Neuronal stem cell (in vitro differentiated cells): ENCODE results near the gene TM9SF4.
A peak's percentile ranks its signal among the peaks of the same experiment; 100 is the strongest.

Experiments used
- DNase-seq: peaks from one replicate; pipeline ENCODE4 v3.0.0-alpha.2; 2013; ENCODE audit warnings: low spot score
- H2AFZ ChIP-seq: one replicate; pipeline ENCODE4 v1.6.1; 2013; ENCODE audit warnings: mild to moderate bottlenecking, low read length, inconsistent platforms
- H2AK5ac ChIP-seq: 2 replicates; pipeline ENCODE4 v1.6.1; 2013; ENCODE audit warnings: low read depth, mild to moderate bottlenecking, inconsistent platforms, low read length, moderate library complexity, mixed read lengths
- H2BK120ac ChIP-seq: 2 replicates; pipeline ENCODE4 v1.6.1; 2013; ENCODE audit warnings: low read depth, mild to moderate bottlenecking, inconsistent platforms, low read length, moderate library complexity, mixed read lengths
- H2BK12ac ChIP-seq: one replicate; pipeline ENCODE4 v1.6.1; 2013; ENCODE audit warnings: low read length, inconsistent platforms
- H2BK15ac ChIP-seq: 2 replicates; pipeline ENCODE4 v1.6.1; 2013; ENCODE audit warnings: mild to moderate bottlenecking, low read length, inconsistent platforms, mixed read lengths
- H2BK5ac ChIP-seq: one replicate; pipeline ENCODE4 v1.6.1; 2013; ENCODE audit warnings: inconsistent platforms, mild to moderate bottlenecking, low read length, moderate library complexity
- H3K14ac ChIP-seq: one replicate; pipeline ENCODE4 v1.6.1; 2013; ENCODE audit warnings: low read length, inconsistent platforms
- H3K18ac ChIP-seq: 2 replicates; pipeline ENCODE4 v1.6.1; 2013; ENCODE audit warnings: low read length, inconsistent platforms
- H3K23ac ChIP-seq: 2 replicates; pipeline ENCODE4 v1.6.1; 2013; ENCODE audit warnings: low read depth, mild to moderate bottlenecking, mixed read lengths, low read length, inconsistent platforms; ENCODE audit not compliant: poor library complexity
- H3K27ac ChIP-seq: replicated peaks from 3 replicates; pipeline ENCODE4 v1.5.1; 2013; ENCODE audit warnings: low read length, inconsistent platforms
- H3K27me3 ChIP-seq, 3 experiments: 2 replicates each; pipeline ENCODE4 v1.6.1; 2013; ENCODE audit warnings: low read length in 3 of 3, mild to moderate bottlenecking in 2 of 3, inconsistent platforms in 1 of 3, low read depth in 1 of 3, mixed read lengths in 1 of 3, moderate library complexity in 1 of 3; ENCODE audit not compliant: control insufficient read depth in 3 of 3, insufficient read depth in 3 of 3
- H3K36me3 ChIP-seq, 2 donors: replicated peaks in 1 of 2; 2 replicates each; pipeline ENCODE4 v1.6.1; 2013; ENCODE audit warnings: low read length in 2 of 2; ENCODE audit not compliant: control insufficient read depth in 2 of 2, insufficient read depth in 2 of 2
- H3K4ac ChIP-seq: 2 replicates; pipeline ENCODE4 v1.6.1; 2013; ENCODE audit warnings: inconsistent platforms, mild to moderate bottlenecking, low read length, moderate library complexity
- H3K4me1 ChIP-seq, 2 donors: 1 replicate in 1 of 2; 2 replicates in 1 of 2; pipeline ENCODE4 v1.6.1; 2013; ENCODE audit warnings: low read length in 2 of 2, low read depth in 1 of 2; ENCODE audit not compliant: control insufficient read depth in 2 of 2, insufficient read depth in 1 of 2
- H3K4me2 ChIP-seq: one replicate; pipeline ENCODE4 v1.6.1; 2013; ENCODE audit warnings: mild to moderate bottlenecking, low read length, inconsistent platforms; ENCODE audit not compliant: insufficient read depth, poor library complexity, severe bottlenecking
- H3K4me3 ChIP-seq, 2 donors: 2 replicates each; pipeline ENCODE4 v1.5.1; 2013; ENCODE audit warnings: low read length in 2 of 2, mild to moderate bottlenecking in 2 of 2, inconsistent platforms in 1 of 2, moderate library complexity in 1 of 2
- H3K79me1 ChIP-seq: one replicate; pipeline ENCODE4 v1.6.1; 2013; ENCODE audit warnings: low read depth, mild to moderate bottlenecking, inconsistent platforms, low read length, moderate library complexity
- H3K9ac ChIP-seq: one replicate; pipeline ENCODE4 v1.6.1; 2013; ENCODE audit warnings: mild to moderate bottlenecking, low read depth, low read length, inconsistent platforms; ENCODE audit not compliant: poor library complexity
- H3K9me3 ChIP-seq, 2 donors: replicated peaks in 1 of 2; 2 replicates each; pipeline versions ENCODE3 to v1.6.1; 2013; ENCODE audit warnings: low read length in 2 of 2, mild to moderate bottlenecking in 2 of 2, inconsistent platforms in 1 of 2, low read depth in 1 of 2, mixed read lengths in 1 of 2, moderate library complexity in 1 of 2; ENCODE audit not compliant: control insufficient read depth in 2 of 2, insufficient read depth in 1 of 2
- H4K8ac ChIP-seq: one replicate; pipeline ENCODE4 v1.6.1; 2013; ENCODE audit warnings: low read depth, mild to moderate bottlenecking, inconsistent platforms, low read length, moderate library complexity
- H4K91ac ChIP-seq: one replicate; pipeline ENCODE4 v1.6.1; 2013; ENCODE audit warnings: low read length, low read depth, mild to moderate bottlenecking, inconsistent platforms; ENCODE audit not compliant: poor library complexity
- WGBS, 2 donors: extraction: QIAGEN DNeasy Blood & Tissue Kit; methylation state at CpG; one replicate each; pipeline ENCODE4 v1.1.7; 2013; ENCODE audit warnings: missing lambda C conversion rate in 2 of 2, mixed read lengths in 1 of 2; ENCODE audit not compliant: insufficient read length in 2 of 2, insufficient replicate concordance in 1 of 2; ENCODE audit errors: extremely low coverage in 2 of 2; 5-methylcytosine and 5-hydroxymethylcytosine counted together

Gene TM9SF4

DNA sequence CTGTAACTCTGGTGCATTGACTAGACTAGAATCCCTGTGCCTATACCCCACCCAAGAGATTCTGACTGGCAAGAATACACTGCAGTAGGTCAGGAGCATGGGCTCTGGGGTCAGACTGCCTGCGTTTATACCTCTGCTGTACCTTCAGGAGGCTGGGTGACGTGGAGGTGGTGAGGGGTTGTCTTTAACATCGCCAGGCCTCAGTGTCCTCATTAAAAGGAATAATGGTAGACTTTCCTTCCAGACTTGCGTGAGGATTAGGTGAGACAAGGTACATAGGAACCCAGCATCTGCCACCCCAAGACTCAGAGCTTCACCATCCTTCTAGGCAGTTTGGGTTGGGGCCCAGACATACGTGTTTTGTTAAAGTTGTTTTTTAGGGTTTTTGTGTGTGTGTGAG is 44.3 kb downstream of the TM9SF4 start:
- H3K27ac ChIP-seq = no peak overlapping the region
- no peak overlapping the region for H2BK15ac ChIP-seq
- no peak overlapping the region for H3K23ac ChIP-seq
- peaks cover 0 to 5% of the 10 kb centered on the region in 2 donors for H3K4me1 ChIP-seq
- no peak overlapping the region for H3K18ac ChIP-seq
- peaks cover 42 to 88% of the 10 kb centered on the region in 2 donors for H3K36me3 ChIP-seq
- H3K14ac ChIP-seq = no peak overlapping the region
- no peak overlapping the region for H2BK5ac ChIP-seq
- no peak overlapping the region for H2AK5ac ChIP-seq
- H3K4ac ChIP-seq = no peak overlapping the region
- H2BK120ac ChIP-seq = no peak overlapping the region
- no CpG with 5 or more reads among the region's 5 CpGs for WGBS, 2 donors
- H2BK12ac ChIP-seq = no peak overlapping the region
- H3K4me3 ChIP-seq = no peak overlapping the region
- H3K27me3 ChIP-seq = no peaks in the 10 kb centered on the region
- H4K91ac ChIP-seq = no peak overlapping the region
- H4K8ac ChIP-seq = no peak overlapping the region
- H3K9me3 ChIP-seq = peaks cover 0 to 2% of the 10 kb centered on the region in 2 donors
- H3K4me2 ChIP-seq = no peak overlapping the region
- H3K79me1 ChIP-seq = peaks cover 5% of the 10 kb centered on the region
- DNase-seq = no peak
- H3K9ac ChIP-seq = no peak overlapping the region
- H2AFZ ChIP-seq = no peak overlapping the region

DNA sequence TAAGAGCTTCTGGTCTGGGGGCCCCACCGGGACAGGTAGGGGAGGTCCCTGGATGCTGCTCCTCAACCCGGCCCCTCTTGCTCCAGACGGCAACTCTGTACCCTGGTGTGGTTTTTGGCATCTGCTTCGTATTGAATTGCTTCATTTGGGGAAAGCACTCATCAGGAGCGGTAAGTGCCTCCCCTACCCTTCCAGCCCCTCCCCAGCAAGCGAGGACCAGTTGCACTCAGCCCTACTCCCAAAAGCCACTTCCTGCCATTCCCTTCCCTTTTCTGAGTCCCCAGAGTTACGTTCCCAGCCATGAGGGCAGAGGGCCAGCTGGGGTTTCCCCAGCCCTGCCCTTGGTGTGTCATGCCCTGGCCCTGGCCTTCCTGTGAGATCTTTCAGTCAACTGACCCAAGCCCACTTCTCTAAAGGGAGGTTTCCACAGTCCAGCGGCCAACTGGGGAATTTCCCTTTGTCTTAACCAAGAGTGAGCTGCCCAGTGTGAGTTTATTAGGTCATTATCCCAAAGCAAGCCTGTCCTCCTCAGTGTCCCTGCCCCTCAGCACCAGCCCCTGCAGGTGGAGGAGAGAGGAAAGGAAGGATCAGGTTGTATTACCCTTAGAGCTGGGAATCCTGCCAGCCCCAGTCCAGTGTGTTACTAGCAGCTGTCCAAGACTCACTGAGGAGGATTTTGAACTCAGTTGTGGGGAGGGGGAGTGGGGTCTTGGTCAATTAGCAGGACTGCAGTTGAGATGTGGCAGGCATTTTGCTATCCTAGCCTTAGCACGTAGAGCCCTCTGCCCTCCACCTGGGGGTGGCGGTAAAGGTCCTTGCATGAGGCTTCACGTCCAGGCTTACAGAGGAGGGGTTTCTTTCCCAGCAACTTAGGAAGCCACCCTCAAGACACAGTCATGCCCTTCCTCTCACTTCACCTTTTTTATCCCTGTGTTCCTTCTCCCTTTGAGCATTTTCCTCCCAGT is 45.8 kb downstream of the TM9SF4 start:
- Histone ChIP-seq H3K4me1 (peaks cover 0 to 5% of the 10 kb centered on the region in 2 donors), H2AFZ (no peak overlapping the region), H3K36me3 (peaks cover 49 to 88% of the 10 kb centered on the region in 2 donors), H3K9me3 (no peaks in the 10 kb centered on the region), H3K14ac (peak overlapping the region; percentile 77), H2AK5ac (no peak overlapping the region), H3K18ac (peak overlapping the region; percentile 7), H3K27ac (peak overlapping the region; percentile 15), H3K4me3 (no peak overlapping the region), H3K27me3 (no peaks in the 10 kb centered on the region), H2BK5ac (no peak overlapping the region), H2BK15ac (no peak overlapping the region), H3K4me2 (no peak overlapping the region), H3K79me1 (peaks cover 4% of the 10 kb centered on the region), H3K9ac (no peak overlapping the region), H2BK120ac (no peak overlapping the region), H4K91ac (no peak overlapping the region), H3K4ac (no peak overlapping the region), H3K23ac (no peak overlapping the region), H2BK12ac (no peak overlapping the region), H4K8ac (peak overlapping the region; percentile 52)
- WGBS, 2 donors = no CpG with 5 or more reads among the region's 11 CpGs
- DNase-seq = peak; percentile 48

DNA sequence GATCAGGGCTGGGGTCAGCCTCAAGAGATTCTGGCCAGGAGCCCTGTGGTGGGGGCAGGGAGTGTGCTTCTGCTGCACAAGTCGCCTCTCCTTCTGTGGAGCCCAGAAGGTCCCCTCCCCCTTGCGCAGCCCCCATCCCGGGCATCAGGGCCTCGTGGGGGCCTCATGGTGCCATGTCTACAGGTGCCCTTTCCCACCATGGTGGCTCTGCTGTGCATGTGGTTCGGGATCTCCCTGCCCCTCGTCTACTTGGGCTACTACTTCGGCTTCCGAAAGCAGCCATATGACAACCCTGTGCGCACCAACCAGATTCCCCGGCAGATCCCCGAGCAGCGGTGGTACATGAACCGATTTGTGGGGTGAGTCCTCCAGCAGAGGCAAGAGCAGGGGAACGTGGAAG is 48.1 kb downstream of the TM9SF4 start:
- Histone ChIP-seq H2BK15ac (no peak overlapping the region), H3K27ac (no peak overlapping the region), H3K18ac (no peak overlapping the region), H3K79me1 (no peaks in the 10 kb centered on the region), H4K8ac (no peak overlapping the region), H3K9me3 (no peaks in the 10 kb centered on the region), H3K23ac (no peak overlapping the region), H3K9ac (no peak overlapping the region), H2BK5ac (no peak overlapping the region), H3K4ac (no peak overlapping the region), H2AFZ (no peak overlapping the region), H3K4me3 (no peak overlapping the region), H3K4me2 (no peak overlapping the region), H4K91ac (no peak overlapping the region), H3K27me3 (no peaks in the 10 kb centered on the region), H3K14ac (no peak overlapping the region), H3K4me1 (peaks cover 0 to 5% of the 10 kb centered on the region in 2 donors), H3K36me3 (peaks cover 48 to 89% of the 10 kb centered on the region in 2 donors), H2BK12ac (no peak overlapping the region), H2BK120ac (no peak overlapping the region), H2AK5ac (no peak overlapping the region)
- no CpG with 5 or more reads among the region's 14 CpGs for WGBS, 2 donors
- DNase-seq = no peak

DNA sequence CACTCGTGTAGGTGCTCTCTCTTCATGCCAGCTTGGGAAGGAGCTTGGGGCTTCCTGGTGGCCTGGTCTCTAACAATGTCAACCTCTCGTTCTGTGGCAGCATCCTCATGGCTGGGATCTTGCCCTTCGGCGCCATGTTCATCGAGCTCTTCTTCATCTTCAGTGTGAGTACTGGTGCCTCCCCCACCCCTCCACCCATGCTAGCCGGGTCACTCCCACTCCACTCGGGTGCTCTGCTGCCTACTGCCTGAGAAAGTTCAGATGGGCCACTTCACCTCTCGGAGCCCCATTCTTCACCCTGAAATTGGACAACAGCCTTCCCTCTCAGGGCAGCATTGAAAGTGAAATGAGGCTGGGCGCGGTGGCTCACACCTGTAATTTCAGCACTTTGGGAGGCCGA is 48.8 kb downstream of the TM9SF4 start:
- Histone ChIP-seq H2AK5ac (no peak overlapping the region), H4K8ac (no peak overlapping the region), H3K9ac (no peak overlapping the region), H2BK15ac (no peak overlapping the region), H3K9me3 (no peaks in the 10 kb centered on the region), H3K23ac (no peak overlapping the region), H3K14ac (no peak overlapping the region), H2BK5ac (no peak overlapping the region), H3K36me3 (peaks cover 44 to 87% of the 10 kb centered on the region in 2 donors), H3K4me2 (no peak overlapping the region), H3K18ac (no peak overlapping the region), H3K4me1 (peaks cover 0 to 5% of the 10 kb centered on the region in 2 donors), H3K4me3 (no peak overlapping the region), H2AFZ (no peak overlapping the region), H3K4ac (no peak overlapping the region), H3K27me3 (no peaks in the 10 kb centered on the region), H2BK12ac (no peak overlapping the region), H4K91ac (no peak overlapping the region), H3K79me1 (no peaks in the 10 kb centered on the region), H3K27ac (no peak overlapping the region), H2BK120ac (no peak overlapping the region)
- no peak for DNase-seq
- WGBS, 2 donors = no CpG with 5 or more reads among the region's 11 CpGs
